ENCODE measurements around the gene SLC39A5. TPM values are rescaled to one million over a fixed set of nuclear protein-coding genes. Genes with fewer than 3 reads are reported as not detected.
"Not testable (repeated sequence)": the region's sequence is repeated elsewhere in the genome, so short reads cannot be mapped to it uniquely, and the experiment has no call there.

SLC39A5 gene, protein sequence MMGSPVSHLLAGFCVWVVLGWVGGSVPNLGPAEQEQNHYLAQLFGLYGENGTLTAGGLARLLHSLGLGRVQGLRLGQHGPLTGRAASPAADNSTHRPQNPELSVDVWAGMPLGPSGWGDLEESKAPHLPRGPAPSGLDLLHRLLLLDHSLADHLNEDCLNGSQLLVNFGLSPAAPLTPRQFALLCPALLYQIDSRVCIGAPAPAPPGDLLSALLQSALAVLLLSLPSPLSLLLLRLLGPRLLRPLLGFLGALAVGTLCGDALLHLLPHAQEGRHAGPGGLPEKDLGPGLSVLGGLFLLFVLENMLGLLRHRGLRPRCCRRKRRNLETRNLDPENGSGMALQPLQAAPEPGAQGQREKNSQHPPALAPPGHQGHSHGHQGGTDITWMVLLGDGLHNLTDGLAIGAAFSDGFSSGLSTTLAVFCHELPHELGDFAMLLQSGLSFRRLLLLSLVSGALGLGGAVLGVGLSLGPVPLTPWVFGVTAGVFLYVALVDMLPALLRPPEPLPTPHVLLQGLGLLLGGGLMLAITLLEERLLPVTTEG
- 227 TPM for total RNA-seq

DNA sequence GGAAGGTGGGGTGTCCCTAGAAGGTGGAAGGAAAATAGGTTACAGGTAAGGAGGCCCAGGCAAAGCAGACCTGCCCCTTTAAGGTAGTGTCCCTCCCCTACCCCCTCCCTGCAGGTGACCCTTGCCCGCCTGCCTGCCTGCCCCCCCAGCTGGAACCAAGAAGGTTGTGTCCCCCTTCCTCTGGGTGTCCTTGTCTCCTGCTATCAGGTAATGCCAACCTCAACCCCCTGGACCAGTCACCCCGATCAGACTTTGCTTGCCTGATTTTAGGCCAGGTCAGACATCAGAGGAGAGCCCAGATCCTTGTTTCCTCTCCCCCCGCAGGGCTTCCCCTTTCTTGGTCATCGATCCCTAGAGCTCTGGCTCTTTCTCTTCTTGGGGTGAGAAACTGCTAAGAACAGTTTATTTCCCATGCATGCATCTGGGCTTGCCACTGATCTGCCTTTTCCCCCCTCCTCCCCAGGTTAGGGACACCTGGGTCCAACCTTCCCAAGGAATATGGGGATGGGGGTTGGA lies at the start of gene SLC39A5:
TSS of gene SLC39A5 (plus strand) at position 136 of the 516 bp plus-strand sequence. CDS start 1,224 bp downstream, outside the sequence.
- DNase-seq (ENCODE audit: low spot score) (no peak), ATAC-seq (peak; percentile 68)

DNA sequence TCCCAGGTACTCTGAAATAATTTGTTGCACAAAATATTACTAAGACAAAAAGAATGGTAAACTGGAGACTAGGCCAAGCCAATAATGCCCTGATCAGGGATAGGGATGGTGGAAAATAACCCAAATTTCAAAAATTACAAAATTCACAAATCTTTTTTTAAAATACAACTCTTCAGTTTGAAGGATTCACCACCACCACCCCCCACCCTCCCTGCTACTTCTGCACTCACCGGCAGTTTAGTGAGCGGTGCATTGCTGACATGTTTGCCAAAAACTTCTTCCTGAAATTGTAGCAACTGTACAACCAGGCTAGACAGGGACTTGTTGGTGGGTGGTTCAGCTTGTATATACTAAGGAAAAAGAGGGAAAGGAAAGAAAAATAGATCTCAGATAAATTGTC lies 42.9 kb upstream of the SLC39A5 start:
- DNase-seq (ENCODE audit: low spot score): no peak
- ATAC-seq: no peak

DNA sequence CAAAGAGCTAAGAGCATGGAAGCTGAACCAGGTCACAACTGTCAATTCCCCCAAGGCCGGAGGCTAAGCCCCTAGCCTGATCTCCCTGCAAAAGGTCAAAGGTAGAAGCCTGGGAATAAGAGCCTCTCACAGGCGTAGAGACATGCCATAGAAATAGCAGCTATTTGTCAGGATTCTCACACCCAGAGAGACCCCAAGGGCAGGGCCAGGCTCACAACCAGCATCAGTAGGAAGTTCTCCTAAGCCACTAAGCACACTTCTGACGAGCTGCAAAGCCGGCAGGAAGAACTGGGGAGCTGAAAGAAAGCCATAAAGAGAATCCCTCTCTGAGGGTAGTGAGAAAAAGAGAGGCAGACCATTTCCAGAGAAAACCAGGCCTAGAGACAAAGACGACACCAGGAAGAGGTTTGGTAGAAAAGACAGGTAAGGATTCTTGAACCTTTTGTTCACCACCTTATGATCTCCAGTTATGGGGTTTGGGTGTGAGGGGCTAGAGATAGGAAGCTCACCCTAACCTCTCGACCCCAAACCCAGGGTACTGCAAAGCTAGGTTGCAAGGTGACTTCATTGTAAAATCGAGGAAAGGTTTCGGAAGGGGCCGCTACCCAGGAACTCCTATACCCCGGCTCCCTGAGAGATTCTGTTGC lies 41.6 kb upstream of the SLC39A5 start:
- DNase-seq (ENCODE audit: low spot score): no peak

DNA sequence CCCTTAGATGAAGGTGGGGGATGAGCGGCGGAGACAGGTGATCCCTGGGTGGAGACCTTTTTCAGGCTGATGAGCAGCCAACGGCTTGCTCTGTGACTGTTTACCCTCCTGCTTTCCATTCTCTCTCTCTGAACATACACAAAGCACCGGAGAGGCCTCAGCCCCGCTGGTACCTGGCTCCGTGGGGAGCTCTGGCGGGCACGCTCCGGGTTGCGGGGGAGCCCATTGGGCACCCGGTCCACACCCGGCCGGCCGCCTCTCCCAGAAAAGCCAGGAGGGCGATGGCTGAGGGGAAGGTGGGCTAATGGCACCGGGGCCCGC lies 41.1 kb upstream of the SLC39A5 start:
- ATAC-seq: peak; percentile 5
- DNase-seq (ENCODE audit: low spot score): no peak

More for the DNA sequence above, 41.6 kb upstream of the SLC39A5 start:
- ATAC-seq: no peak

DNA sequence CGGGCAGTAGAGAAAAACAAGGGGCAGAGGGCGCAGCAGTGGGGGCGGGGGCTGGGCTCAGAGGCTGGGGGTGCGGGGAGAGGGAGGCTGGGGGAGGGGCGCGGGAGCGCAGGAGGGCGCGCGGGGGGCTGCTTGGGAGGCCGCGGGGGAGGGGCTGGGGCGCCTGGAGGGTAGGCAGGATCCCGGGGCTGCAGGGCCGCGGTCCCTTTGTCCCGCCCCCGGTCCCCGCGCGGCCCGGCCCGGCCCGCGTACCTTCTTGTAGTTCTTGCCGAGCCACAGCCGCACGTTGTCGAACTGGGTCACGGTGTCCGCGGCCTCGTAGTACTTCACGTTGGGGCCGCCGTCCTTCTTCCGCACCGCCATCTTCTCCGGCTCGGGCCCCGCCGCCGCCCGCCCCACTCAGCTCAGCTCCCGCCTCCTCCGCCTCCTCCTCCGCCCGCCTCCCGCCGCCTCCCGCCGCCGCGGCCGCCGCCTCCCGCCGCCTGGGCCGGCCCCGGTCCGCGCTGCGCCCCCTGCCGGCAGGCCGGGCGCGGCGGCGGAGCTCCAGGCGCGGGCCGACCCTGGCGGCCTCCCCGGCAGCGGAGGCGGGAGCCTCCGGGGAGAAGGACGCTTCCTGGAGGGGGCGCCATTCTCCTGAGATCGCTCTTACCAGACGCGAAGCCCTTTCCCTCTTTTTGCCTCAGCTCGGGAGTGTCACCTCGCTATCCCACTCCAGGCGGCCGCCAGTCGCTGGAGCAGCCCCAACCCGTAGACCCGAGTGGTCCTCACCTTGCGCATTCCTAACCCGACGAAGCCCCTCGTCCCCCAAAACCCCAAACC lies 40.5 kb upstream of the SLC39A5 start, which contains the start of gene SMARCC2:
TSS of gene SMARCC2 (minus strand) at position 385 of the 819 bp plus-strand sequence. CDS start at position 363, 22 bp downstream.
- peak; percentile 91 for ATAC-seq
- DNase-seq (ENCODE audit: low spot score): peak; percentile 88

DNA sequence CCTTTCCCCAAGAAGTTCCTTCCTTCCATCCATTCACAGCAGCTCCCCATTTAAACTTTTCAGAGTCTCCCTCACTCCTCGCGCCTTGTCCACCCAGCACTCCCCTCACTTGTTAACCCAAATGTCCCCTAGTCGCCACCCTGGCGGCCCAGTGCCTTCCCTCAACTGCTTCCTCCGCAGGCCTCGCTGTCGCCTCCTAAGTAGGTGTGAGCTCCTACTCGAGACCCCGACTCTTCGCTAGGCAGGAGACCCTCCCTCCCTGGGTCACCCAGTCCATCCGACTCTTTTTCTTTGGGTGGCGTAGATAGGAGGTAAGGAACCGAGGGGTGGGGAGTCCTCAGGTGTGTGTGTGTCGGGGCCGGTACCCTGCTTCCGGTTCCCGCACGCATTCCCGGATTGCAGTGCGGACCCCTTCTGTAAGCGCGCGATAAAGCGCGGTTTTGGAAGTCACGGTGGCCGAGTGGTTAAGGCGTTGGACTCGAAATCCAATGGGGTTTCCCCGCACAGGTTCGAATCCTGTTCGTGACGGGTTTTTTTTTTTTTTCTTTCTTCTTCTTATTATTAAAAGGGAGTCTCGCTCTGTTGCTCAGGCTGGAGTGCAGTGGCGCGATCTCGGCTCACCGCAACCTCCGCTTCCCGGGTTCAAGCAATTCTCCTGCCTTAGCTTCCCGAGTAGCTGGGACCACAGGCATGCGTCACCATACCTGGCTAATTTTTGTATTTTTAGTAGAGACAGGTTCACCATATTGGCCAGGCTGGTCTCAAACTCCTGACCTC lies 39.7 kb upstream of the SLC39A5 start:
- DNase-seq (ENCODE audit: low spot score) (peak; percentile 91), ATAC-seq (peak; percentile 67)

DNA sequence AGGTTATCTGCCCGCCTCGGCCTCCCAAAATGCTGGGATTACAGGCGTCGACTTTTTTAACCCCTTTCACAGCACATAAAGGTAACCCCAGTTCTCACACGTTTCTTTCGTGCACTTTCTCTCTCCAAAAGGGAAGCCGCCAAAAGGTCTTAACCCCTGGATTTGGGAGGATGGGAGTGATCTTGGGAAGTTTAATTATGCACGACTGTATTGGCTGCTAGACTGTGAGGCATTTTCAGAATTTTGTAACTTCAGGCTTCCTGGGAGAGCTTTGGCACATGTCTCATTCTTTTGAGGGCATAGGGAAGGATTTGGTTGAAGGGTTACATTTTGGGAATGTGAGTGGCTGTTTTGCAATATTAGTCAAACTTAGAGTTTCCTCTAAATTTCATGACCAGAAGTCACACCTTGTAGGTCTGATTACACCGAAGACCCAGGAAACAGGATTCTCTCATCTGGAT lies 39.1 kb upstream of the SLC39A5 start:
- DNase-seq (ENCODE audit: low spot score) (no peak), ATAC-seq (no peak)

DNA sequence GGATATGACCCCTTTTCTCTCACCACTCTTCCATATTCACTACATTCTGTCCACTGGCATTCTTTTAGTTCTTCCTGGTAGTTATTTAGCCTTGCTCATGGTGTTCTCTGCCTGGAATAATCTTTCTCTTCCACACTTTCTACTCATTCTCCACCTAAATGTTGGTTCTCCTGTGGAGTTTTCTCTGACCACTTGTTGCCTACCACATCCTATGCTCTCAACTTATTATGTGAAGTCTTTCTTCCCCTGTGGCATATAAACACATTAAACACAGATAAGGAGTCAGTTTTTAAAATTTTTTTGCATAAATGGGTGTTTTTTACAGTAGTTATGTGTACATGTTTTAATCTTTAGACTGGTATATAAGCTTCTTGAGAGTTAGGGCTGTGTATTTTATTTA lies 37.3 kb upstream of the SLC39A5 start:
- ATAC-seq (no peak), DNase-seq (ENCODE audit: low spot score) (no peak)

DNA sequence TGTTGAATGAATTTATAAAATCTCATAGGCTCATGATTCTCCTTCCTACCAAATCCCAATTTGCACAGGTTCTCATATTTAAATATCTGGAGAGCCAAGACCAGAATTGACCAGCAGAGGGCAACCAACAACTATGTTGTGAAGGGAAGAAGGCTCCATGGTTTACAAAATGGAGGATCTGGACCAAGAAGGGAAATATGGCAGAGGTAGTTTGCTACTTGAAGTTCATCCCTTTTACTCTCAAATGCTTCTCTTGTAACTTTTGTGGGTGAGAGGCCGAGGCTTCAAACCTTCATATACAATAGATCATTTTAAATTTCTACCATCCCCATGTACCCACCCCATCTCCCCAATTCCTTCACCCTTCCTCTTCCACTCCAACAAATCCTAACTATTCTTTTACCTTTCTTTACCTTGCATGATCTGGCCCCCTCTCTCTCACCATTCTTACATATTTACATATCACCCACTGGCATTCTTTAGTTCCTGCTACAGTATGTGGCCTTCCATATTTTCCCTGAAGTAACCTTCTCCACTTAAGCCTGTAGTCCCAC lies 36.7 kb upstream of the SLC39A5 start:
- DNase-seq (ENCODE audit: low spot score) (peak; percentile 63), ATAC-seq (peak; percentile 47)

DNA sequence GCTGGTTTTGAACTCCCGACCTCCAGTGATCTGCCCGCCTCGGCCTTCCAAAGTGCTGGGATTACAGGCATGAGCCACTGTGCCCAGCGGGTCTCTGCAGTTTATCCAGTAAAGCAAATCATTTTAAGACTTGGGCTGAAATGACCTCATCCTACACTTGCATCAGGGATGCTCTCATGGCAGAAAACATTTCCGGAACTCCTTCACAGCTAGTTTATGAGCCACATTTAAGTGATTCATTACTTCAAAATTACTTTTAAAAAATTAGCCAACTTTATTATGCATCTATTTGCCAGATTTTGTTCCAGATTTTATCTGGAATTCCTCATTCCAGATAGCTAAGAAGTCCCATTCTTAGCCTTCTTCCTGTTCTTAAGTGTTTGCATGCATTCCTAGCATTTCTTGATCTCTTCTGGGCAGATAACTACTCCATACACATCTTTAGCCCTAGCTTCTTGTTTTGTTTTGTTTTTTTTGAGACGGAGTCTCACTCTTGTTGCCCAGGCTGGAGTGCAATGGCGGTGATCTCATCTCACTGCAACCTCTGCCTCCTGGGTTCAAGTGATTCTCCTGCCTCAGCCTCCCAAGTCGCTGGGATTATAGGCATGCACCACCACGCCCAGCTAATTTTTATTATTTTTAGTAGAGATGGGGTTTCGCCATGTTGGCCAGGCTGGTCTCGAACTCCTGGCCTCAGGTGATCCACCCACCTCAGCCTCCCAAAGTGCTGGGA lies 32.9 kb upstream of the SLC39A5 start:
- ATAC-seq; DNase-seq (ENCODE audit: low spot score): not testable (repeated sequence)

DNA sequence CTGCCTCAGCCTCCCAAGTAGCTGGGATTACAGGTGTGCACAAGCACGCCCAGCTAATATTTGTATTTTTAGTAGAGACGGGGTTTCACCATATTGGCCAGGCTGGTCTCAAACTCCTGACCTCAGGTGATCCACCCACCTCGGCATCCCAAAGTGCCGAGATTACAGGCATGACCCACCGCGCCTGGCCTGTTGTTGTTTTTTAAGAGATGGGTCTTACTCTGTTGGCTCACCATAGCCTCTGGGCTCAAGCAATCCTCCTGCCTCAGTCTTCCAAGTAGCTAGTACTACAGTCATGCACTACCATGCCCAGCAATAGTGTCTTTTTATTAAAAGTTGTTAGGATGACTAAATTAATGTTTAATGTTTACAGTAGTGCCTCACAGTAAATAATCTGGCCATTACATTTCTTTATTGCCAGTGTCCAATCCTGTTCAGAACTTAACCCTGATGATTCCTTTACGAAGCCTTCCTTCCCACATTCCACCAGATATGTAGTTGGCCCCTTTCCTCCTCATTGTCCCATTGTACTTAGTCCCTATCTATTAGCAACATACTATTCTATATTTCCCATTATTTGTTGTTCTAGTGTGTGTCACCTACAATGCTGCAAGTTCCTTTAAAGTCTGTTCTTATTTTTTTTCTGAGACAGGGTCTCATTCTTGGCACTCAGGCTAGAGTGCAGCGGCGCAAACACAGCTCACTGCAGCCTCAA lies 31.8 kb upstream of the SLC39A5 start:
- no peak for DNase-seq (ENCODE audit: low spot score)

DNA sequence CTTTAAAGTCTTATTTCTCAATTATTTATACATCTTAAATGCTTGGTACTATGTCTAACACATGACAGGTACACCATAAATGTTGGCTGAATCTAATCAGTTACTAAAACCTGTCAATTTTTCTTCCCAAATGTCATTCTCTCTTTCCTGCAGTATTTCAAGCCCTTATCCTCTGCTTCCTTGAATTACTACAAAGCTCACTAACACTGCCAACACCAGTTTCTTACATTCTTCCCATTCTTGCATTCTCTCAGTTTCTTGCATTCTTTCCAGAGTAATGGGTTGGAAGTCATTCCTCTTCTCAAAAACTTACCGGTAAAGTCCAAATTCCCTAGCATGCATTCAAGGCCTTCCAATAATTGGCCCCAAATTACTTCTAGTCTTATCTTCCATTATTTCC lies 31.0 kb upstream of the SLC39A5 start:
- DNase-seq (ENCODE audit: low spot score) (no peak), ATAC-seq (no peak)

More for the DNA sequence above, 31.8 kb upstream of the SLC39A5 start:
- ATAC-seq: no peak

DNA sequence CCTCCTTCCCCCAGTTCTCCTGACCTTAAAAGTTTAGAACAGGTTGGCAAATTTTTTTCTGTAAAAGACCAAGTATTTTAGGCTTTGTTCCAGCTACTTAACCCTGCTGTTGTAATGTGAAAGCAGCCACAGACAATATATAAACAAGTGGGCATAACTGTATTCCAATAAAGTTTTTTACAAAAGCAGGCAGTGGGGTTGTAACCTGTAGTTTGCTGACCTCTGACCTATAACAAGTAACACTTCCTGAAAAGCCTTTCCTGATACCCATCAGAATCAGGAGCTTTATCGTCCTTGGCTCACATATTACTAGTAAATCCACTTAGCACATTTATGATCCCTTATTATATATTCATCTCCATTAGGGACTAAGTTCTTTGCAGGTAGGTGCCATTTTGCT lies 27.5 kb upstream of the SLC39A5 start:
- DNase-seq (ENCODE audit: low spot score): no peak
- peak; percentile 30 for ATAC-seq

DNA sequence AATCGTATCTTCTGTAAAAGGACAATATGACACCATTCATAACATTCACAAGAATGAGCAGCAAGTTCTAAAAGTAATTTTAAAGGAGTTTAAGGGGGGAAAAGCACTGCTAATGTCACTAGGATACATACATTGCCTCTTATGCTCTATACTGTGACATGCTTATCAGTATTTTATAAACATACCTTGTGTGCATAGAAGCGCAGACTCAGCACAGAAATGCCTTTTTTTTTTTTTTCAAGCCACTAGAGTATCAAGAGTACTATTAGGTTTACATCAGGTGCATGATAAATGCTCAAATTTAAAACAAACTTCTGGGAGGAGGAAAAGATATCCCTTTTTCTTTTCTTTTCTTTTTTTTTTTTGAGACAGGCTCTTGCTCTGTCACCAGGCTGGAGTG lies 27.0 kb upstream of the SLC39A5 start:
- ATAC-seq (no peak), DNase-seq (ENCODE audit: low spot score) (no peak)

DNA sequence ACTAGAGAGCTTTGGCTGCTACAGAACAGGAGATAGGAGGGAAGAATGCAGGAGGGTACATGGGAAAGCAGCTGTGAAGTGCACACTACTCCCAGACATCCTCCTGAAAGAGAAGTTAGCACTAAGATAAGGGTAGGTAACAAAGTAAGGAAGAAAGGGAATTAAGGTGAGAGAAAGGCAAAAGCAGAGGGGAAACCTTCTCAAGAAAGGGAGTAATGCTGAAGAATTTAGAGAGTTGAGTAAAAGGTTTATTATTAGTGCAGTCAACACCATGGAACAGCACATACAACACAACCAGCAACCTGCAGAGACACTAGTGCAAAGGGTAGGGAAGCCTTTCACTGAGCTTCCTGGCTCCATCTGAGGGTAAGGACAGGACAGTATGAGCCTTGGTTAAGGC lies 25.6 kb upstream of the SLC39A5 start:
- ATAC-seq: no peak
- DNase-seq (ENCODE audit: low spot score): no peak

DNA sequence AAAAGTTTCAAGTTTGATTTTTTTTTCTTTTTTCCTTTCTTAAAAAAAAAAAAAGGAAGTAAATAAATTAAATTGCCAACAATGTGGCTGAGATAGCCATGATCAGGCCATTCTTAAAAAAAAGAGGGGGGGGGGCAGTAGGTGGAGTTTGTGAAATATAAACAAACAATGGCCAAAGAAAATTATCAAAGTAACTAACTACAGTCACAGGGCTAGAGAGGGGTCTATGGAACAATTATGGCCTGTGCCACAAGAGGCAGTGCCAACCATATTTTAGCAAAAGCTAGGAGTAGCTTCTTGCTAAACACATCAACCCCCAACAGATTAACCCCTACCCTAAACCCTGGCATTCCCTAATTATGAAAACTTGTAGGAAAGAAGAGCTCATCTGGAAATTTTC lies 24.4 kb upstream of the SLC39A5 start:
- ATAC-seq (no peak), DNase-seq (ENCODE audit: low spot score) (no peak)

DNA sequence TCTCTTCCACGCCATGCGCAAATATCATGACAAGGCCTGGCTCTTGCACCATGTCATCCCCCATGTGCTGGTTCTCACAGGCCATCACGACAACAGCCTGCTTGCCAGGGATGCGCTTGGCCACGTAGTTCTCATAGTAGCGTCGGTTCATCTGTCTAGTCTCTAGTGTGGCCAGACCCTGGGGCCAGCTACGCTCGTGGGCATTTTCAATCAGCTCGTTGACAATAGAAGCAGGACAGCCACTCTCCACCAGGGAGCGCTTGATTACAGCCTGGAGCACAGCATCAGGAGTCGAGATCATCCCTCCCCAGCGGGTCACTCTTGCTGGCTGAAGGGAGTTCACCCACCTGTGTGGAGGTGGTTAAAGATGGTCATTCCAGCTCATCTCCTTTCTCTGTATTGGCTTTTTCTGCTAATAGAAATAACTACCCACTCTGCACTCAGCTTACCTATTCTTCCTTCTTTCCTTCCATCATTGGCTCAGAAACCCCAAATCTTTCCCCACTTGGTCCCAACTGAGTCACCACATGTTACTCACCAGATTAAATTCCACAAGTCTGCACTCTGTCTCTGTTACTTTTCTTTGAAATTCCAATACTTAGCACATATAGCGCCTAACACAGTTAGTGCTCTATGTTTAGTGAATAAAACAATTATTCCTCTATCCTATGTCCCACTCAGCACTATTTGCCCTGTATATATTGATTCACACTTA lies 23.2 kb upstream of the SLC39A5 start:
- DNase-seq (ENCODE audit: low spot score) (no peak), ATAC-seq (peak; percentile 90)

DNA sequence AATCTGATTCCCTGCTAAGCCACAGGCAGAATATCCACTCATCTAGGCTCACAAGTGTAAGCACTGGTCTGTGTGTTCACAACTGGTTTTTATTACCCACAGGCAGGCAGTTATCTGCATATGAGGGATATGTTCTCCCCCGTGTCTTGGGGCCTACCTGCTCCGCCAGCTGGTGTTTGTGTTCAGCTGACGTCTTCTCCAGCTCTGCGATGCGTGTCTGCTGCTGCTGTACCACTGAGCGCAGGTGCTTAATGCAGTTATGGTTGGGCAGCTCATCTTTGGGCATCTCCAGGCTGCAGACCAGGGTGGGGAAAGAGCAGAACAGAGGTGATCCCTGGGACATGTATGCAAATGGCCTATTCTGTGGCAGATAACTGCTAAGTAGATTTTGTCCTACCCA lies 21.8 kb upstream of the SLC39A5 start:
- ATAC-seq (no peak), DNase-seq (ENCODE audit: low spot score) (no peak)
